Erythroblast (primary cell): ENCODE data around the gene CXCL14.

Experiments
- GATA1 ChIP-seq: IDR thresholded peaks from 2 replicates; pipeline ENCODE4 v1.6.1; 2011; ENCODE audit warnings: low read depth, mild to moderate bottlenecking, control low read depth, low read length, moderate library complexity
- POLR2A ChIP-seq: IDR thresholded peaks from 2 replicates; pipeline ENCODE4 v1.6.1; 2011; ENCODE audit warnings: mild to moderate bottlenecking, low read length

- no peak for TF ChIP-seq POLR2A
- TF ChIP-seq GATA1, result no peak
These were observed 36.4 kb upstream of the CXCL14 start for GRCh38 chr5:135615171-135615570.
